ENCODE measurements around the gene MAGI1. TPM values are rescaled to one million over a fixed set of nuclear protein-coding genes. Genes with fewer than 3 reads are reported as not detected.

MAGI1 gene
- total RNA-seq, 1 experiment from 2014 or later: 38.6 TPM

DNA sequence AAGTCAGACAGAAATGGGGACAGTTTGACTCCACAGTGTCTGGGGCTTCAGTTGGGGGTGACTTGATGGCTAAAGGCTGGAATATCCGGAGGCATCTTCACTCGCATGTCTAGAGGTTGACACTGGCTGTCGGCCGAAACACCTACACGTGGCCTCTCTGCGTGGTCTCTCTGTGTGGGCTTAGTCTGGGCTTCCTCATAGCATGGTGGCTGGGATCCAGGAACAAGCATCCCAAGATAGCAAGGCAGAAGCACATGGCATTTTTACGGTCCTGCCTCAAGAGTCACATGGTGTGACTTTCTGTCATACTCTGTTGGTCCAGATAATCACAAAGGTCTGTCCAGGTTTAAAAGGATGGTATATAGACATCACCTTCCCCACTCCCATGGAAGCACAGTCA is 34.5 kb downstream of the MAGI1 start:
- Histone ChIP-seq H3K4me2 (ENCODE audit: low read length) (no peak overlapping the region), H3K9me3 (ENCODE audit: control insufficient read depth in 1 of 2, insufficient read depth in 1 of 2, low read depth in 1 of 2, low read length in 2 of 2) (no peaks in the 10 kb centered on the region), H3K36me3 (ENCODE audit: control insufficient read depth in 1 of 2, insufficient read depth in 2 of 2, low read length in 2 of 2) (no peaks in the 10 kb centered on the region), H3K9ac (ENCODE audit: low read length) (no peak overlapping the region), H3K4me1 (ENCODE audit: control insufficient read depth in 1 of 2, insufficient read depth in 2 of 2, low read length in 2 of 2) (peaks cover 0 to 15% of the 10 kb centered on the region in 2 experiments; a peak in 1 of 4 replicates), H3K9me2 (ENCODE audit: insufficient read depth) (no peaks in the 10 kb centered on the region), H3K27ac (ENCODE audit: low read depth, low read length) (no peak overlapping the region), H3K27me3 (ENCODE audit: insufficient read depth, low read length) (no peaks in the 10 kb centered on the region), H3K79me2 (ENCODE audit: insufficient read depth, low read length) (peaks cover 26% of the 10 kb centered on the region), H4K20me1 (ENCODE audit: insufficient read depth) (no peaks in the 10 kb centered on the region), H2AFZ (ENCODE audit: low read depth, low read length, poor library complexity, severe bottlenecking) (no peak overlapping the region), H3K4me3 (replicated peaks in 1 of 2; ENCODE audit: low read depth in 1 of 2, low read length in 2 of 2) (no peak overlapping the region)
- intact Hi-C loops (cut with micrococcal nuclease): no loop called here
- RAD21 ChIA-PET (ENCODE audit: low non-redundant PET in 1 of 2, low total read pairs in 2 of 2, uncharacterized antibody in 2 of 2, unreplicated experiment in 2 of 2): no interaction called here
- DNase-seq (ENCODE audit: low read depth, low spot score) (no peak), ATAC-seq (no peak)
- TF ChIP-seq EZH2 (IDR thresholded peaks at IDR 0.05) (no peak), JUND (IDR thresholded peaks at IDR 0.05) (no peak), SP1 (IDR thresholded peaks at IDR 0.05; ENCODE audit: low read depth) (no peak), SRF (IDR thresholded peaks at IDR 0.05; ENCODE audit: low read depth) (no peak), SIN3A (IDR thresholded peaks at IDR 0.05; ENCODE audit: low read depth) (no peak), RAD21 (IDR thresholded peaks at IDR 0.05; ENCODE audit: low read depth) (no peak), CEBPB (IDR thresholded peaks at IDR 0.05; ENCODE audit: low read depth) (no peak), EGR1 (IDR thresholded peaks at IDR 0.05; ENCODE audit: low read depth) (no peak), POLR2AphosphoS5 (IDR thresholded peaks at IDR 0.05; ENCODE audit: low read depth, low read length) (no peak), TCF7L2 (IDR thresholded peaks at IDR 0.05; ENCODE audit: borderline replicate concordance, extremely low read depth, insufficient read depth, insufficient read length) (no peak), FOSL1 (IDR thresholded peaks at IDR 0.05; ENCODE audit: low read depth) (no peak)
- TF ChIP-seq, protein P1, sequence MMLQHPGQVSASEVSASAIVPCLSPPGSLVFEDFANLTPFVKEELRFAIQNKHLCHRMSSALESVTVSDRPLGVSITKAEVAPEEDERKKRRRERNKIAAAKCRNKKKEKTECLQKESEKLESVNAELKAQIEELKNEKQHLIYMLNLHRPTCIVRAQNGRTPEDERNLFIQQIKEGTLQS (IDR thresholded peaks at IDR 0.05): no peak
- TF ChIP-seq, protein P2, sequence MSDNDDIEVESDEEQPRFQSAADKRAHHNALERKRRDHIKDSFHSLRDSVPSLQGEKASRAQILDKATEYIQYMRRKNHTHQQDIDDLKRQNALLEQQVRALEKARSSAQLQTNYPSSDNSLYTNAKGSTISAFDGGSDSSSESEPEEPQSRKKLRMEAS (IDR thresholded peaks at IDR 0.05): no peak
- POLR2A ChIA-PET: no interaction called here
- CTCF ChIA-PET: no interaction called here
- no TSS peak for BruUV-seq (replicated peaks)

DNA sequence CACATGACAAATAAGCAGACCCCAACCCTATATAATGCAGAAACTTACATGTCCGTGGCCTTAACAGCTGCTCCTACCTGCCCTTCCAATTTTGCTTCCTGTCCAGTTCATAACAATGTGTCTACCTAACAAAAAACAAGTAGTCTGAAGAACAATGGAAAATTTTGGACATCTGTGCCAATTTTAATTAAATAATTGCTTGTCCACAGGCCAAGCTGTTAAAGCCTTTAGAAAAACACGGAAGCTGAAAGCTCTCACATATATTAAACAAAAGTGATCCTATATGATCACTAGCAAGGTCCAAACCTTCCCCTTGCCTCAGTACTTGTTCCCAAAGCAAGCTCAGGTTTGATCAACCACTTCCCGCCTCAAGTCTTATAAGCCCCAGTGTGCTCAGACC is 37.1 kb downstream of the MAGI1 start:
- no peak overlapping the region for H3K4me2 ChIP-seq (ENCODE audit: low read length)
- no peaks in the 10 kb centered on the region for H3K9me2 ChIP-seq (ENCODE audit: insufficient read depth)
- H3K27ac ChIP-seq (ENCODE audit: low read depth, low read length): no peak overlapping the region
- intact Hi-C loops (cut with micrococcal nuclease): no loop called here
- no peak overlapping the region for H2AFZ ChIP-seq (ENCODE audit: low read depth, low read length, poor library complexity, severe bottlenecking)
- H3K27me3 ChIP-seq (ENCODE audit: insufficient read depth, low read length): no peaks in the 10 kb centered on the region
- no TSS peak for BruUV-seq (replicated peaks)
- ChIA-PET CTCF (no interaction called here), RAD21 (ENCODE audit: low non-redundant PET in 1 of 2, low total read pairs in 2 of 2, uncharacterized antibody in 2 of 2, unreplicated experiment in 2 of 2) (no interaction called here), POLR2A (no interaction called here)
- H3K9me3 ChIP-seq (ENCODE audit: control insufficient read depth in 1 of 2, insufficient read depth in 1 of 2, low read depth in 1 of 2, low read length in 2 of 2): no peaks in the 10 kb centered on the region
- H3K79me2 ChIP-seq (ENCODE audit: insufficient read depth, low read length): peaks cover 9% of the 10 kb centered on the region
- peaks cover 14 to 33% of the 10 kb centered on the region in 2 experiments for H3K4me1 ChIP-seq (ENCODE audit: control insufficient read depth in 1 of 2, insufficient read depth in 2 of 2, low read length in 2 of 2)
- H3K9ac ChIP-seq (ENCODE audit: low read length): no peak overlapping the region
- no peaks in the 10 kb centered on the region for H3K36me3 ChIP-seq (ENCODE audit: control insufficient read depth in 1 of 2, insufficient read depth in 2 of 2, low read length in 2 of 2)
- no peaks in the 10 kb centered on the region for H4K20me1 ChIP-seq (ENCODE audit: insufficient read depth)
- ATAC-seq: no peak
- H3K4me3 ChIP-seq (replicated peaks in 1 of 2; ENCODE audit: low read depth in 1 of 2, low read length in 2 of 2): no peak overlapping the region
- DNase-seq (ENCODE audit: low read depth, low spot score): no peak
- no peak for TF ChIP-seq SP1 (IDR thresholded peaks at IDR 0.05; ENCODE audit: low read depth)
- no peak for TF ChIP-seq RAD21 (IDR thresholded peaks at IDR 0.05; ENCODE audit: low read depth)
- TF ChIP-seq JUND (IDR thresholded peaks at IDR 0.05): no peak
- TF ChIP-seq POLR2A (IDR thresholded peaks at IDR 0.05; ENCODE audit: borderline replicate concordance, extremely low read depth, insufficient read depth, insufficient read length): no peak
- no peak for TF ChIP-seq CEBPB (IDR thresholded peaks at IDR 0.05; ENCODE audit: low read depth)
- TF ChIP-seq, protein P3, sequence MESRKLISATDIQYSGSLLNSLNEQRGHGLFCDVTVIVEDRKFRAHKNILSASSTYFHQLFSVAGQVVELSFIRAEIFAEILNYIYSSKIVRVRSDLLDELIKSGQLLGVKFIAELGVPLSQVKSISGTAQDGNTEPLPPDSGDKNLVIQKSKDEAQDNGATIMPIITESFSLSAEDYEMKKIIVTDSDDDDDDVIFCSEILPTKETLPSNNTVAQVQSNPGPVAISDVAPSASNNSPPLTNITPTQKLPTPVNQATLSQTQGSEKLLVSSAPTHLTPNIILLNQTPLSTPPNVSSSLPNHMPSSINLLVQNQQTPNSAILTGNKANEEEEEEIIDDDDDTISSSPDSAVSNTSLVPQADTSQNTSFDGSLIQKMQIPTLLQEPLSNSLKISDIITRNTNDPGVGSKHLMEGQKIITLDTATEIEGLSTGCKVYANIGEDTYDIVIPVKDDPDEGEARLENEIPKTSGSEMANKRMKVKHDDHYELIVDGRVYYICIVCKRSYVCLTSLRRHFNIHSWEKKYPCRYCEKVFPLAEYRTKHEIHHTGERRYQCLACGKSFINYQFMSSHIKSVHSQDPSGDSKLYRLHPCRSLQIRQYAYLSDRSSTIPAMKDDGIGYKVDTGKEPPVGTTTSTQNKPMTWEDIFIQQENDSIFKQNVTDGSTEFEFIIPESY (IDR thresholded peaks at IDR 0.05; ENCODE audit: extremely low read depth, insufficient replicate concordance, low read length): no peak
- TF ChIP-seq EZH2phosphoT487 (IDR thresholded peaks at IDR 0.05; ENCODE audit: borderline replicate concordance): no peak
- TF ChIP-seq CBX3 (IDR thresholded peaks at IDR 0.05; ENCODE audit: low read depth): no peak
- TF ChIP-seq ELF1 (IDR thresholded peaks at IDR 0.05; ENCODE audit: borderline replicate concordance, low read depth): no peak
- no peak for TF ChIP-seq FOSL1 (IDR thresholded peaks at IDR 0.05; ENCODE audit: low read depth)
- TF ChIP-seq EGR1 (IDR thresholded peaks at IDR 0.05; ENCODE audit: low read depth): no peak
